HepG2 (cell line): ENCODE data around the gene NALCN. TPM values are rescaled to one million over a fixed set of nuclear protein-coding genes. Genes with fewer than 3 reads are reported as not detected.

ENCODE experiments used
- ATAC-seq: fragments of 200-7000 bp; cut with Tn5 transposase; 3 replicates; pipeline ENCODE4 v1.9.1; 2020; ENCODE audit warnings: mild to moderate bottlenecking, moderate library complexity
- BruUV-seq: library from RNA; stranded (reverse); fragments of 400-500 nt; replicated peaks from 2 replicates; lab custom pipeline; 2021; lab: Mats Ljungman, UMichigan
- CTCF ChIA-PET: fragments of 300-600 bp; formaldehyde crosslinking; extraction: SDS; loops from one replicate; lab custom pipeline; 2021; ENCODE audit warnings: low total read pairs, inconsistent platforms, low intra/inter-chr PET ratio; lab: Yijun Ruan, JAX
- POLR2A ChIA-PET: fragments of 350-600 bp; sonication (Branson Sonifier 250); formaldehyde crosslinking; loops from one replicate; lab custom pipeline; 2020; ENCODE audit warnings: antibody characterized with exemption, inconsistent platforms; lab: Yijun Ruan, JAX
- DNase-seq: peaks from one replicate; pipeline ENCODE4 v3.0.0-alpha.2; 2015; ENCODE audit warnings: low spot score
- FAIRE-seq: peaks from 3 replicates; lab custom pipeline; 2011; peaks lifted over from hg19 to GRCh38; lab: Jason Lieb, UNC
- H2AFZ ChIP-seq: one replicate; pipeline ENCODE4 v1.6.1; 2011; ENCODE audit warnings: low read length, inconsistent platforms
- H3K27ac ChIP-seq: fragments of 300-600 bp; 3 replicates; pipeline ENCODE4 v1.8.0; 2011; ENCODE audit warnings: mixed run types, mild to moderate bottlenecking, mixed read lengths, low read length, inconsistent platforms; ENCODE audit not compliant: insufficient read depth; ENCODE audit errors: extremely low read length
- H3K27me3 ChIP-seq, 2 experiments: fragments of 200-600 bp in 1 of 2; 2 replicates in 1 of 2; 3 replicates in 1 of 2; pipeline versions ENCODE4 v1.6.0 to v1.8.0; 2011; ENCODE audit warnings: low read length in 2 of 2, mild to moderate bottlenecking in 2 of 2, moderate library complexity in 2 of 2, inconsistent platforms in 1 of 2; ENCODE audit not compliant: insufficient read depth in 2 of 2, control insufficient read depth in 1 of 2
- H3K36me3 ChIP-seq, 2 experiments: fragments of 200-600 bp in 1 of 2; replicated peaks in 1 of 2; 2 replicates in 1 of 2; 3 replicates in 1 of 2; pipeline versions ENCODE4 v1.5.1 to v1.8.0; 2011; ENCODE audit warnings: low read length in 2 of 2, inconsistent platforms in 1 of 2; ENCODE audit not compliant: insufficient read depth in 2 of 2, control insufficient read depth in 1 of 2
- H3K4me1 ChIP-seq: 2 replicates; pipeline ENCODE4 v1.5.1; 2012; ENCODE audit warnings: low read length, inconsistent platforms; ENCODE audit not compliant: insufficient read depth
- H3K4me2 ChIP-seq: 2 replicates; pipeline ENCODE4 v1.6.0; 2011; ENCODE audit warnings: low read depth, low read length, inconsistent platforms
- H3K4me3 ChIP-seq, 3 experiments: fragments of 200-600 bp in 1 of 3; sonication (generic), shearing (Covaris generic) in 1 of 3; replicated peaks in 1 of 3; 2 replicates each; pipeline ENCODE4 v1.5.1; 2011 to 2016; ENCODE audit warnings: low read length in 3 of 3, inconsistent platforms in 2 of 3, low read depth in 2 of 3, mild to moderate bottlenecking in 2 of 3, control low read depth in 1 of 3, mixed read lengths in 1 of 3; ENCODE audit not compliant: insufficient read depth in 1 of 3
- H3K79me2 ChIP-seq: one replicate; pipeline ENCODE4 v1.6.1; 2011; ENCODE audit warnings: low read length, inconsistent platforms; ENCODE audit not compliant: insufficient read depth
- H3K9ac ChIP-seq: 2 replicates; pipeline ENCODE4 v1.6.0; 2011; ENCODE audit warnings: mild to moderate bottlenecking, low read depth, low read length, inconsistent platforms; ENCODE audit not compliant: insufficient read depth
- H3K9me3 ChIP-seq: 2 replicates; pipeline ENCODE4 v1.5.1; 2012; ENCODE audit warnings: mild to moderate bottlenecking, low read length
- H4K20me1 ChIP-seq: 2 replicates; pipeline ENCODE4 v1.6.0; 2011; ENCODE audit warnings: inconsistent platforms, mild to moderate bottlenecking, low read length, moderate library complexity; ENCODE audit not compliant: insufficient read depth
- CENPX ChIP-seq: sonication (generic); formaldehyde crosslinking; IDR thresholded peaks from 2 replicates; pipeline ENCODE4 v1.9.0; 2021; ENCODE audit warnings: mild to moderate bottlenecking, missing genetic modification reagents, moderate library complexity
- PAWR ChIP-seq: sonication (generic); formaldehyde crosslinking; IDR thresholded peaks from 2 replicates; pipeline ENCODE4 v1.4.0; 2020; ENCODE audit warnings: missing genetic modification reagents, mild to moderate bottlenecking, borderline replicate concordance
- ZNF318 ChIP-seq: sonication (generic); formaldehyde crosslinking; IDR thresholded peaks from 2 replicates; pipeline ENCODE4 v1.4.0; 2020; ENCODE audit warnings: mild to moderate bottlenecking, missing genetic modification reagents
- WGBS: methylation state at CpG from one replicate; pipeline ENCODE4 v1.1.6; 2017; ENCODE audit warnings: low lambda C conversion rate; 5-methylcytosine and 5-hydroxymethylcytosine counted together
- in situ Hi-C: cut with HindIII; loops from 2 replicates; pipeline ENCODE4 v1.10.0; 2017; ENCODE audit warnings: low pct_unique_long_range_greater_than_20kb; ENCODE audit not compliant: extremely low pct_ligation_motif_present
- intact Hi-C: fragments of 100-400 bp; cut with micrococcal nuclease; formaldehyde crosslinking; loops from one replicate; pipeline ENCODE4 v1.10.0; 2022; ENCODE audit not compliant: unreplicated experiment
- polyA plus RNA-seq, 8 experiments: library from polyadenylated mRNA; depleted of rRNA in 3 of 8; stranded (reverse) in 7 of 8; unstranded in 1 of 8; fragments of >200 nt; fragmentation: Illumina TruSeq in 4 of 8; extraction: Trizol in 4 of 8; gene quantifications; 2 replicates each; pipeline versions ENCODE4 v1.2.1 to v1.2.3, GENCODE V29; 2011 to 2016; ENCODE audit warnings: low read depth in 4 of 8, missing spikeins in 1 of 8, mixed read lengths in 1 of 8; ENCODE audit not compliant: insufficient read depth in 1 of 8
- total RNA-seq, 5 experiments: library from RNA; depleted of rRNA; stranded (reverse); fragments of >200 nt; fragmentation: Illumina TruSeq; extraction: Trizol; gene quantifications; 2 replicates each; pipeline ENCODE4 v1.2.3, GENCODE V29; 2016; ENCODE audit warnings: low read depth in 1 of 5
- TF ChIP-seq, protein P1 (sequence below): sonication (generic); formaldehyde crosslinking; IDR thresholded peaks from 2 replicates; pipeline ENCODE4 v1.4.0; 2020; ENCODE audit warnings: missing genetic modification reagents, borderline replicate concordance

Gene NALCN
- total and polyA plus RNA-seq, 2 of the 13 experiments (the other 11 are each of a cell fraction or from before 2014, with no cell fraction given): not detected

GRCh38 chr13:101262306-101262705, 154.0 kb downstream of the NALCN start (continued):
- TF ChIP-seq, protein P1, sequence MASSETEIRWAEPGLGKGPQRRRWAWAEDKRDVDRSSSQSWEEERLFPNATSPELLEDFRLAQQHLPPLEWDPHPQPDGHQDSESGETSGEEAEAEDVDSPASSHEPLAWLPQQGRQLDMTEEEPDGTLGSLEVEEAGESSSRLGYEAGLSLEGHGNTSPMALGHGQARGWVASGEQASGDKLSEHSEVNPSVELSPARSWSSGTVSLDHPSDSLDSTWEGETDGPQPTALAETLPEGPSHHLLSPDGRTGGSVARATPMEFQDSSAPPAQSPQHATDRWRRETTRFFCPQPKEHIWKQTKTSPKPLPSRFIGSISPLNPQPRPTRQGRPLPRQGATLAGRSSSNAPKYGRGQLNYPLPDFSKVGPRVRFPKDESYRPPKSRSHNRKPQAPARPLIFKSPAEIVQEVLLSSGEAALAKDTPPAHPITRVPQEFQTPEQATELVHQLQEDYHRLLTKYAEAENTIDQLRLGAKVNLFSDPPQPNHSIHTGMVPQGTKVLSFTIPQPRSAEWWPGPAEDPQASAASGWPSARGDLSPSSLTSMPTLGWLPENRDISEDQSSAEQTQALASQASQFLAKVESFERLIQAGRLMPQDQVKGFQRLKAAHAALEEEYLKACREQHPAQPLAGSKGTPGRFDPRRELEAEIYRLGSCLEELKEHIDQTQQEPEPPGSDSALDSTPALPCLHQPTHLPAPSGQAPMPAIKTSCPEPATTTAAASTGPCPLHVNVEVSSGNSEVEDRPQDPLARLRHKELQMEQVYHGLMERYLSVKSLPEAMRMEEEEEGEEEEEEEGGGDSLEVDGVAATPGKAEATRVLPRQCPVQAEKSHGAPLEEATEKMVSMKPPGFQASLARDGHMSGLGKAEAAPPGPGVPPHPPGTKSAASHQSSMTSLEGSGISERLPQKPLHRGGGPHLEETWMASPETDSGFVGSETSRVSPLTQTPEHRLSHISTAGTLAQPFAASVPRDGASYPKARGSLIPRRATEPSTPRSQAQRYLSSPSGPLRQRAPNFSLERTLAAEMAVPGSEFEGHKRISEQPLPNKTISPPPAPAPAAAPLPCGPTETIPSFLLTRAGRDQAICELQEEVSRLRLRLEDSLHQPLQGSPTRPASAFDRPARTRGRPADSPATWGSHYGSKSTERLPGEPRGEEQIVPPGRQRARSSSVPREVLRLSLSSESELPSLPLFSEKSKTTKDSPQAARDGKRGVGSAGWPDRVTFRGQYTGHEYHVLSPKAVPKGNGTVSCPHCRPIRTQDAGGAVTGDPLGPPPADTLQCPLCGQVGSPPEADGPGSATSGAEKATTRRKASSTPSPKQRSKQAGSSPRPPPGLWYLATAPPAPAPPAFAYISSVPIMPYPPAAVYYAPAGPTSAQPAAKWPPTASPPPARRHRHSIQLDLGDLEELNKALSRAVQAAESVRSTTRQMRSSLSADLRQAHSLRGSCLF (CRISPR knock-in tag): no peak
- TF ChIP-seq CENPX (no peak), PAWR (no peak)

GRCh38 chr13:101258509-101258908, 157.8 kb downstream of the NALCN start:
- Histone ChIP-seq H3K4me2 (no peak overlapping the region), H4K20me1 (no peaks in the 10 kb centered on the region), H3K27ac (no peak overlapping the region), H3K4me3 (no peak overlapping the region), H3K27me3 (no peaks in the 10 kb centered on the region), H2AFZ (no peak overlapping the region), H3K79me2 (no peaks in the 10 kb centered on the region), H3K9me3 (no peaks in the 10 kb centered on the region), H3K4me1 (no peaks in the 10 kb centered on the region), H3K36me3 (no peaks in the 10 kb centered on the region), H3K9ac (no peak overlapping the region)
- CTCF ChIA-PET: no interaction called here
- in situ Hi-C loops (no loop called here), intact Hi-C loops (no loop called here)
- TF ChIP-seq ZNF318 (CRISPR knock-in tag): no peak
- no peak for FAIRE-seq
- WGBS: 65% methylated on average over 6 of the region's 6 CpGs
- POLR2A ChIA-PET: no interaction called here
- no TSS peak for BruUV-seq
- ATAC-seq: no peak
- no peak for DNase-seq
